T-helper 2 cell (primary cell): ENCODE measurements around the gene ZNF689.
"Not testable (repeated sequence)": the region's sequence is repeated elsewhere in the genome, so short reads cannot be mapped to it uniquely, and the experiment has no call there.

Source experiments
- DNase-seq, 5 experiments: peaks; one replicate each; pipeline versions ENCODE4 v3.0.0 to v3.0.0-alpha.2; 2012 to 2022
- total RNA-seq, 2 donors: gene quantifications; one replicate each; lab custom pipeline; 2026; lab: John Stamatoyannopoulos, UW

ZNF689 gene
- 31.6 to 36.2 reads per million in 2 donors for total RNA-seq

DNA sequence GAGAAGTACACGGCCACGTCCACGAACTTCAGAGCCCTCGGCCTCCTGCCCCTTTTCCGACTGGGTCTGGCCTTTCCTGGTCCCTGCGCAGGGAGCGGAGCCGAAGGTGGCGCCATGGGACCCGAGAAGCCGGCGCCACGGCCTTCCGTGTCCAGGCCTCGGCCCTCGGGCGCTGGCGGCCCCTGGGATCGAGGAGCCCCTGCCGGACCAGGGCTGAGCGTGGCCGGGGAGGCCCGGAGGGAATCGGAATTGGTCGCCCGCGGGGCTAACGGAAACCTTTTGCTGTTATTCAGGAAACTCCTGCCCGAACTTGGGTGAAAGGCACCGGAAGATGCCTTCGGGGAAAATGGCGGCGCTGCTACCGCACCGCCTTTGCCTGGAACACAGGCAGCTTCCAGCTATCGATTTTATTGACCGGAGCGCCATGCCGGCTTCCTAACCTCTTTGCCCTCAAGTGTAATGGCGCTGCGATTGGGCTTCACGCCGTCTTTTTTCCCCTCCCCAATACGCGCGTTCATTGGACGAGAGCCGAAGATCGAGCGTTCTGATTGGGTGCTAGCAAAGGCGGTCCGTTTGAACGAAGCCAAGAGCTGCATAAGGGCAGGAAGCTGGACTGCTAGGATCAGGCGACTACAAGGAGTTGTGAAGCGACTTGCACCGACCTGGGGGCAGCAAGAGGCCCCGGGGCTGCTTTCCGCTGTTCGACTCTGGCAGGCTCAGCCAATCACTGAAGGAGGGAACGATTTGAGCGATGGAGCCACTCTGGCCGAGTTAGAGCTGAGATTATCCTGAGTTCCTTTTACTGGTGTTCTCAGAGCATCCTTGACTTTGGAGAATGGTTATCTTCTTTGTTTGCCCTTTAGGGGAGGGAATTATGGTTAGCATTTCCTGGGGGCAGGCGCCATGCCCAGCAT lies at the start of gene ZNF689:
Gene ZNF689 (minus strand): TSS at position 464 of the 914 bp plus-strand sequence. CDS start 348 bp downstream, at position 116.
- peak; percentile 76 to 96 (median 91) for DNase-seq

DNA sequence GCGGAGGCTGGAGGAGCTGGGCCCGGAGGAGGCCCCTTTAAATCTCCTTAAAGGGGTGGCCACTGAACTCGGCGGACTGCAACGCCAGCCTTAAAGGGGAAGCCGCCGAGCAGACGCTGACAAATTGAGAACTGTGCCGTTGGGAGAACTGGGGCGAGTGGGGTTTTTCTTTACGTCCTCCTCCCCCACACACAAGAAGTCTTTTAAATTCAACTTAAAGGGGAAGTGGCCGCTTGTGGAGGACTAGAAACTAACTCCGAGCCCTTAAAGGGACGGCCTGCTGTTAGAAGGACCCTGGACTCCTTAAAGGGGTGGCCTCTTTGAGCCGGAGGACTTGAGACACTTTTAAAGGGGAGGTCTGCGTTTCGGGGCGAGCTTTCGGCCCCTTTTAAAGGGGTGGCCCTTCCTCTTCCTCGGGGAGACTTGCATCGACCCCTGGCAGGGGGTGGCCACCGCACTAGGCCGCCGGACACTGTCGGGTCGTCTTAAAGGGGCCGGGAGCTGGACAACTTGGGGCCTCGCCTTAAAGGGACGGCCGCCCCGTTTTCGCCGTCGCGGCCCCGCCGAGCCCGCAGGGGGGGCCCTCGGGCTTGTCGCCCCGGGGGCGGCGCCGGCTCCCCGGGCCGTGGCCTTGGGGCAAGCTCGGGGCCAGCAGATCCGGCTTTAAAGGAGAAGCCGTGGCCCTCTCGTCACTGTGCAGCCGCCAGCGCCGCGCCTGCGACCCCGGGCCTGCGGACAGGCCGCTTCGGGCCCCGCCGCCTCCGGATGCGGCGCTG lies 48.7 kb upstream of the ZNF689 start:
- DNase-seq = peak in 2 of 5 experiments; percentile 39 to 98

DNA sequence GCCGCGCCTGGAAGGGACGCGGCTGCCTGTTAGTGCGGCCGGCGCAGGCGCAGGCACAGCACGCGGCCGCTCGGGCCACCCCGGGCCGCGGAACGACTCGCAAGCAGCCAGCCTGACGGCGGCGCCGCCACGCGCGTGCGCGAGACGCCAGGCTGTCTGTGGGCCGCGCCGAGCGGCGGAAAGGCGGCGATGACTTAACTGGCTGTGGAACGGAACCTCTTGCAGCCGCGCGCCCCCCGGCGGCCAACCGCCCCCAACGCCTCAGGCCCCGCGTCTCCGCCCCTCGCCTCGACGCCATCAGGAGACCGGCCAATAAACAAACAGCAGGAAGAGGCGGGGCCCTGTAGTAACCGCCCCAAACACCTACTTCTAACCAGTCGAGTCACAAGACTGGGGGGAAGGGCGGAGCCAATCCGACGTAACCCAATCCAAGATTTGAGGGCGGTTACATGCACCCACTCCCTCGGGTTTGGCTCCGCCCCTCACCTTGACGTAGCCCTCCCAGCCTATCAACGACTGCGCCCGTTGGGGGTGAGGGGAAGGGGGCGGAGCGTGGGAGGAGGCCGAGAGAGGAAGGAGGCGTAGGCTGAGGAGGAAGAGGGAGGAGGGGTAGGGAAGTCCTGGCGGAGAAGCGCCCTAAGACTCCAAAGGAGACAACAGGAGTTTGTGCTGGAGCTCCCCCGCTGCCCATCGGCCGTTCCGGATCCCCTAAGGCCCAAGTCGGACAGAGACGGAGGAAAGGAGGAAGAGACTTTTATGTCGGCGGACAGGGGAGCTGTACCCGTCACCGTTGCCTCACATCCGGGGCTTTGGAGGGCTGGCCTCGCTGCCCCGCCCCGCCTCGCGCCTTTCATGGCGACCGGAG lies 47.9 kb upstream of the ZNF689 start, which contains the start of gene FBRS:
Gene FBRS (plus strand): TSS at position 566 of the 865 bp plus-strand sequence. CDS start 1,088 bp downstream, outside the sequence.
- peak; percentile 99 to 100 (median 100) for DNase-seq

DNA sequence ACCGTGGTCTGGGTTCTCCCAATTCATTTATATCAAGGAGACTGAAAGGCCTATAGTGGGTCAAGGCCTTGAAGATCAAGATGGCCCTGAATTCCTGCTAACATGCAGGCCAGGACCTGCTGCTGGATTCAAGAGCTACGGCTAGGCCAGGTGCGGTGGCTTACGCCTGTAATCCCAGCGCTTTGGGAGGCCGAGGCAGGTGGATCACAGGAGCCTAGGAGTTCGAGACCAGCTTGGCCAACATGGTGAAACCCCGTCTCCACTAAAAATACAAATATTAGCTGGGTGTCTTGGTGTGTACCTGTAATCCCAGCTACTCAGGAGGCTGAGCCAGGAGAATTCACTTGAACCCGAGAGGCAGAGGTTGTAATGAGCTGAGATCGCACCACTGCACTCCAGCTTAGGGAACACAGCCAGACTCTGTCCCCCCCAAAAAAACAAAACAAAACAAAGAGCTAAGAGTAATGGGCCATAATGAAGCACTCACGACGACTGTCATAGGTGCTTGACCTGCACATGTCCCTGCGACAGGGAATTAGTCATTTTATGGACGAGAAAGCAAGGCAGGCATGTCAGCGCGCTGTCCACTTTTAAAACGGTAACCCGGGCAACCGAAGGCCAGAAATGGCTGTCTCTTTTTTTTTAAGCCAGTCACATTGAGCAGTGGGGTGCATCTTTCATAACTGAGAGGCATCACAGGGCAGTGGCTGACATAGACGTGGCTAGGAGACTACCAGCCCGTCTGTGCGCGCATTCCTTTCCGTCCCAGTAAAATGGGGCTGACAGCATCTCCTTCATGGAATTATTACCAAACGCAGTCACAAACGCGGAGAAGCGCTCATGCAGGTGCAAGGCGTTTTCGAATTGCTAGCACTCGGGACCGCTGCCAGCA lies 47.0 kb upstream of the ZNF689 start:
- DNase-seq = no peak

DNA sequence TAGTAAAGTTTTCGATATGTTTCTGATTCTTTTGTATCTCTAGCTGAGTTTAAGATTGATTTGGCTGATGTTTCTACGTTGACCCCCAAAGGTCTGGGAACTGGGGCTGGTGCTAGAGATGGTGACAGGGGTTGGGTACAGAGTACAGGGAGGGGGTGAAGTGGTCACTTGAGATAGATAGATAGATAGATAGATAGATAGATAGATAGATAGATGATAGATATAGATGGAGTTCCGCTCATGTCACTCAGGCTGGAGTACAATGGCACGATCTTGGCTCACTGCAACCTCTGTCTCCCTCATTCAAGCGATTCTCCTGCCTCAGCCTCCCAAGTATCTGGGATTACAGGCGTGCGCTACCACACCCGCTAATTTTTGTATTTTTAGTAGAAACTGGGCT lies 46.2 kb upstream of the ZNF689 start:
- DNase-seq = no peak

DNA sequence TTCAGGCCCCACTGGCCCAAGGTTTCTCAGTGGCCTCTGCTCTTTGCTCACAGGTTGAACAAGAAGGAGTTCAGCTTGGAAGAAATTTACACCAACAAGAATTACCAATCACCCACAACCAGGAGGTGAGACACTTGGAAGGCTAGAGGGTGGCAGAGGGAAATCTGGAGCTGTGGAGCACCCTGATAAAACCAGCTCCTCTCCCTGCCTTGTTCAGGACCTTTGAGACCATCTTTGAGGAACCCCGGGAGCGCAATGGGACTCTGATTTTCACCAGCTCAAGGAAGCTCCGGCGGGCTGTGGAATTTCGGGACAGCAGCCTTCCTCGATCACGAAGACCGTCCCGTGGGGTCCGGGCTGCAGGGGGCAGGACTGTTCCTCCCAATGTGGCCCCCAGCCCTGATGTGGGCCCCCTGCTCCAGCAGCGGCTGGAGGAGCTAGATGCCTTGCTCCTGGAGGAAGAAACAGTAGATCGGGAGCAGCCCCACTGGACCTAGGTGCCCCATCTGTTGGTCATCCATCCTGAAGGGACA lies 45.7 kb upstream of the ZNF689 start:
- no peak for DNase-seq

DNA sequence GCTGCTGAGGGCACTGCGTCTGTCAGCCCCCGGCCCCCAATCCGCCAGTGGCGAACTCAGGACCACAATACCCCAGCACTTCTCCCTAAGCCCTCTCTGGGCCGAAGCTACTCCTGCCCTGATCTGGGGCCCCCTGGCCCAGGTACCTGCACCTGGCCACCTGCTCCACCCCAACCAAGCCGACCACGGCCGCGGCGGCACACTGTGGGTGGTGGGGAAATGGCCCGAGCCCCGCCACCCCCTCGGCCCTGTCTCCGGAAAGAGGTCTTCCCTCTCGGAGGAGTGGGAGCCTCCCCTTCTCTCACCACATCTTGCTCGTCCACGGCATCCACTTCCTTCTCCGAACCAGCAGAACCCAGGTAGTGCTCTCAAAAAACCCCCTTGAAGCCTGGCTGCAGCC lies 44.7 kb upstream of the ZNF689 start:
- no peak for DNase-seq

DNA sequence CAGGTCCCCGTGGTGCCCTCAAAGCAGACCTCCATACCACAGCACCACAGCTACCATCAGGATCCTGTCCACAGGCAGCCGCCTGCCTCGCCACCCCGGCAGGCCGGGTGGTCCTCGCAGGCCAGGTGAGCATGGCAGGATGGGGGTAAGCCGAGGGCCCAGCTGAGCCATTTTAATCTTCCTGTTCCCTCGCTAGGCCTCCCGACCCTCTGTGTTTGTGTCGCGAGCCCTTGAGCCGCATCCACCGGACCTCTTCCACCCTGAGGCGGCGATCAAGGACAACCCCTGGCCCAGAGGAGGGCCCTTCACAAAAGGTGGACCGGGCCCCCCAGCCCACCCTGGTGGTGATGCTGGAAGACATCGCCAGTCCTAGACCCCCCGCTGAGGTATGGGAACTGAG lies 42.5 kb upstream of the ZNF689 start:
- DNase-seq = no peak

DNA sequence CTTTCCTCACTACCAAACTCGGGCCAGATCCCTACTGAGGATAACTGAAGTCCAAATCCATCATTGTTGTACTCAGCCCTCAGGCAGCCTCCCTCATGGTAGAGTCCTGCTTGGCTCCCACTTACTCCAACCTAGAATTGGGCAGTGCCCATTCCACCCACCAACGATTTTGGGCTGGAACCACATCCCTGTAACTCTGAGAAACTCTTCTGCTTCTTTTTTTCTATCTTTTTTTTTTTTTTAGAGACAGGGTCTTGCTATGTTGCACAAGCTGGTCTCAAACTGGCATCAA lies 41.8 kb upstream of the ZNF689 start:
- DNase-seq = no peak

DNA sequence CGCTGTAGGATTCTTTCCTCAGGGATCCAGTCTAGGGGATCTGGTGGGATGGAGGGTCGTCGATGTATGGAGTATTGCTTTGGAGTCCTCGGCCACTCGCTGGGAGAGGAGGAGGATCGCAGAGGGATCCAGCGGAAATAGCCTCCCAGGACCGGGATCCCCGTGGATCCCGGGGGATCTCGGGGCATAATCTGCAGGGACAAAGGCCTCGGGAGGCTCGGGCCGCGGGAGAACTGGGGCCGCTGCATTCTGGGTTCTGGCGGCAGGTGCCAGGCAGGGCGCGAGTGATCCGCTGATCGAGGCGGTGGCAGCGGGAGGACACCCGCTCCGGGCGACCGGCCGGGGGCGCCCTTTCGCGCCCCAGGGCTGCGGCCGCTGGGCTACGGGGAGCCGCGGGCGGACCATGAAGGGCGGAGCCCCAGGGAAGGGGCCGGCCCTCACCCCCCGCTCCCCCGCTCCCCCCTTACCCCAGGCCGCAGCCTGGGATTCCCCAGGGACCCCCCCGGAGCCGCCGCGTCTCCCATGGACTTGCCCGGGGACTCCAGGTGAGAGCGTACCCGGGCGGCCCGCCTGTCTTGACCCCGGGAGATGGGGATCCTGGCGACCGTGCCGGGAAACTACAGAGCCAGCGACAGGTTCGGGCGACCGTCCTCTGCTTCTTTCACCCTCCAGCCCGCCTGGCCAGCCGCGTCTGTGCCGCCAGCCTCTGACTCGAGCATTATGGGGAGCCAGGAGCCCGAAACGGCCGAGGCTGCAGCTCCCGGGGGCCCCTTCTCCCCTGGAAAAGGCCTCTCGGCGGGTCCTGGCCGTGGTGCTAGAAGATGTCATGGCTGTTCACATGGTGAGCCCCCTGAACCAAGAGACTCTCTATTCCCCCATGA lies 41.2 kb upstream of the ZNF689 start:
- DNase-seq = peak; percentile 63 to 90 (median 71)

DNA sequence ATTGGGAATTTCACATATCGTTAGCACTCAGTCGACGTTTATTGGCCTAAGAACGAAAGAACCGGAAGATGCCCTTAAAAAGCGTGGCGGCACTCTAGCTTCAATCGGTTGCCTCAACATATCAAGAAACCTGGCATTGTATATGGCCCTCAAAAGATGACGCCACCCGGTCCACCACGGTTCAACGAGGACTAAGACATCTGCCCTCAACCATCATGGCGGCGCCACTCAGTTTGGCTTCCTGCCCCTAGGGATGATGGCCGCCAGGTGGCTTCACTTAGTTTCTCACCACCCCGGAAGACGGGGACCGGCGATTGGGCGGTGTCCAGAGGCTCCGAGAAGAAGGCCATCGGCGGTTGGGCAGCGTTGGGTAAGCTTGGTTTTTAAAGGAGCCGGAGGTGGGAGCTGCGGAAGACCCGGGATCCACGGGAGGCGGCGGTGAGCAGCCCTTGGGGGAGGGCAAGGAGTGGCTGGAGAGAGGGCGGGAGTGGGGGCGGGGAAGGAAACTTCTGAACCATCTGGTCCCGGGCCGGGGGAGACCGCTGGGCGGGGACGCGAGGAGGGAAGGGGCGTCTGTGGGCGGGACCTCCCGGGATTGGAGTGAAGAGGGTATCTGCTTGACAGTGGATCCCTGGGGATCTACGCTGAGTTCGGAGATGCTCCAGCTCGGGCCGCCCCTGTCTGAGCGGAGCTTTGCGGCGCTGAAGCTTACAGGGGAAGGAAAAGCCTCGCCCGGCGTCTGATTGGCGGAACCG lies 40.4 kb upstream of the ZNF689 start, which contains the start of gene PRR14:
Gene PRR14 (plus strand): TSS at position 592 of the 755 bp plus-strand sequence. CDS start 686 bp downstream, outside the sequence.
- DNase-seq = peak; percentile 91 to 100 (median 98)

DNA sequence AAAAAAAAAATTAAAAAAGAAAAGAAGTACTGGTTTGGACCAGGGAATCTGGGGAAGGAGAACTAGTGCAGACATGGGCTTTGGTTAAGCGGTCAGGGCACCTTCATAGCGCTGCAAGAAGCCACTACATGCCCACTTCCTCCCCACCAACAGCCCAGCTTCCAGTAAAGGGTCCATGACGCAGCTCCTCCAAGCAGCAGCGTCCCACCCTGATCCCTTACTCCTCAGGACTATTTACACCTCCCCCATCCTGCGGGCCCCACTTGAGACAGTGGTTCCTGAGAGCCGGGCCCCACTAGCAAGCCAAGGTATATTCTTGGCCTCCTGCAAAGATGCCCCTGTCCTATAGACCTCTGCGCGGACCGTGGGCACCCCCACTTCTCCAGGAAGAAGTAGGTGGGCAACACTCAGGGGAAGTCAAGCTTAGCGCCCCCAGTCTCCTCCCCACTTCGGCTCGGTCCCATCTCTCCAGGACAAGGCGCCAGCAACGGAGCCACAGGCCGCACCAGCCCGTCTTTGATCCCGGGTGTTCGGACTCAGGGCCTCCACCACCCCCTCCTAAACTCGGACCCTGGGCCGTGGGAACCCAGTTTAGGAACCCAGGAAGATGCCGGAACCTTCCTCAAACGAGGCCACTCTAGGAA lies 39.7 kb upstream of the ZNF689 start:
- DNase-seq = peak in 2 of 5 experiments; percentile 48 to 49

DNA sequence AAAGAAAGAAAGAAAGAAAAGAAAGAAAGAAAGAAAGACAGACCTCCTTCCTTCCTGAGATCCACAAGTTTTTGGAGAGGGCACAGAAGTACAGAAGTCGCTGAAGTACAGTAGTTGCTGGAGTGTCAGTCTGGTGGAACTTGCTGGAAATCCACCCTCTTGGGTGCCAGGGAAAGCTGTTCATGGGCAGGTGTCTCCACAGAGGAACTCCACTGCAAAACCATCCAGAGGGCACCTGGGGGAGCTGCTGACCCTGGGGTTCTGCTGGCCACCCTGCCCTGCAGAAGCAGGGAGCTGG lies 37.0 kb upstream of the ZNF689 start:
- no peak for DNase-seq

DNA sequence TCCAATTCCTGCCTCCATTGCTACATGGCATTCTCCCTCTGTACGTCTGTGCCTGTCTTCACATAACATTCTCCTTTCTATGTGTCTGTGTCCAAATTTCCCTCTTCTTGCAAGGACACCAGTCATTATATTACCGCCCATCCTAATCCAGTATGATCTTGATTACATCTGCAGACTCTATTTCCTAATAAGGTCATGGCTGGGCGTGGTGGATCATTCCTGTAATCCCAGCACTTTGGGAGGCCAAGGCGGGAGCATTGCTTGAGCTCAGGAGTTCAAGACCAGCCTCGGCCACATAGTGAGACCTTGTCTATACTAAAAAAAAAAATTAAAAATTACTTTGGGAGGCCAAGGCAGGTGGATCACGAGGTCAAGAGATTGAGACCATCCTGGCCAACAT lies 35.5 kb upstream of the ZNF689 start:
- no peak for DNase-seq

DNA sequence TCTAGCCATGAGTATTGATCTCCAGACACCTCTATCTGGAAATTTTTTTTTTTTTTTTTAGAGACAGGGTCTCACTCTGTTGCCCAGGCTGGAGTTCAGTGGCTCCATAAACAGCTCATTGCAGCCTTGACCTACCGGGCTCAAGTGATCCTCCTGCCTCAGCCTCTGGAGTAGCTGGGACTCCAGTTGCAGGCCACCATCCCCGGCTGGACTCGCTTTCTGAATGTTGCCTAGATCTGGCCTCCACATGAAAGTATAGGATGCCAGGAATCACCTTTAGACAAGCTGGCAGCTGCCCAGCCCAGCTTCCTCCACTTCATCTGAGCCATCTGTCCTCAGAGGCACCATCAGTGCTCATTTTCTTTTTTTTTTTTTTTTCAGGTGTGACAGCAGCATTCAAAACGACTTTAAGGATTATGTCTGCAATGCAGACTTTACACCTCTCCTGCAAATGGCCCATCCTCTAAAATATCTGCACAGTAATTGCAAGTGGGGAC lies 34.2 kb upstream of the ZNF689 start:
- DNase-seq = no peak

DNA sequence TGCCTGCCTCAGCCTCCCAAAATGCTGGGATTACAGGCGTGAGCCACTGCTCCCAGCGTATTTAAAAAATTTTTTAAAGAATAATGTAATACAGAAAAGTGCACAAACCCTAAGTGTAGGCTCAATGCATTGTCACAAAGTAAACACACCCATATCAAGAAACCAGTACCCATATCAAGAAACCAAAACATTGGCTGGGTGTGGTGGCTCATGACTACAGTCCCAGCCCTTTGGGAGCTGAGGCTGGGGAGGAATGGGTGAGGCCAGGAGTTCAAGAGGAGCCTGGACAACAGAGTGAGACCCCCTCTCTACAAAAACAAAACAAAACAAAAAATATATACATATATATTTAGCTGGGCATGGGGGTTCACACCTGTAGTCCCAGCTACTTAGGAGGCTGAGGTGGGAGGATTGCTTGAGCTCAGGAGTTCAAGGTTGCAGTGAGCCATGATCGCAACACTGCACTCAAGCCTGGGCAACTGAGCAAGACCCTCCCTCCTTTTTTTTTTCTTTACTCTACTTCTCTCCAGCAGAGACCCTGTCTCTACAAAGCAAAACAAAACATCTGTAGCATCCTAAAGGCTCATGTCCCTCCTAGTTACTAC lies 31.3 kb upstream of the ZNF689 start:
- no peak for DNase-seq

DNA sequence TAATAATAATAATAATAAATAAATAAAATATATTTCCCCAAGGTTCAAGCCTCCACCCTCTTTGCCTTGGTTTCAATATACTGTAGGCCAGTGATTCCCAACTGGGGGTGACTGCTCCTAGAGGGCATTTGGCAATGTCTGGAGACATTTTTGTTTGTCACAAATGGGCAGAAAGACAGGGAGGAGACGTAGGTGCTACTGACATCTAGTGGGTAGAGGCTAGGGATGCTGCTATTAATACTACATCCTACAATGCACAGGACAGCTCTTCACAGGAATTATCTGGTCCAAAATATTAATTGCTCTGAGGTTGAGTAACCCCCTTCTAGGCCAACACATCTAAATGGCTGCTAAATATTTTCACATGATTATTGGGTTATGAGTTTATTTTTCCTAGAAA lies 27.8 kb upstream of the ZNF689 start:
- peak in 1 of 5 experiments; percentile 57 for DNase-seq

DNA sequence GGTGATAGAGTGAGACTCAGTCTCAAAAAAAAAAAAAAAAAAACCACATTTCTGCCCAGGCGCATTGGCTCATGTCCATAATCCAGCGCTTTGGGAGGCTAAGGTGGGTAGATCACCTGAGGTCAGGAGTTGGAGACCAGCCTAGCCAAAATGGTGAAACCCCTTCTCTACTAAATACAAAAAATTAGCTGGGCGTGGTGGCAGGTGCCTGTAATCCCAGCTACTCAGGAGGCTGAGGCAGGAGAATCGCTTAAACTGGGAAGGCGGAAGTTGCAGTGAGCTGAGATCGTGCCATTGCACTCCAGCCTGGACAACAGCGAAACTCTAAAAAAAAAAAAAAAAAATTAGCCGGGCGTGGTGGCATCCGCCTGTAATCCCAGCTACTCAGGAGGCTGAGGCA lies 26.9 kb upstream of the ZNF689 start:
- DNase-seq = not testable (repeated sequence)
